HepG2 (cell line): ENCODE data around the gene RBP3.

Experiments used
- ARHGAP35 ChIP-seq: sonication (generic); formaldehyde crosslinking; IDR thresholded peaks from 2 replicates; pipeline ENCODE4 v1.9.0; 2022; ENCODE audit warnings: mild to moderate bottlenecking, inconsistent platforms, moderate library complexity, missing genetic modification reagents, borderline replicate concordance
- EZH2 ChIP-seq: conservative IDR thresholded peaks from 2 replicates; pipeline ENCODE4 v1.6.1; 2012; ENCODE audit warnings: mild to moderate bottlenecking, low read depth, low read length, moderate library complexity
- JUND ChIP-seq: sonication (generic); formaldehyde crosslinking; IDR thresholded peaks from 2 replicates; pipeline ENCODE4 v1.8.0; 2022; ENCODE audit warnings: mild to moderate bottlenecking, missing genetic modification reagents
- POLR2AphosphoS5 ChIP-seq: IDR thresholded peaks from 2 replicates; pipeline ENCODE4 v1.6.1; 2012; ENCODE audit warnings: low read depth, low read length
- SNRNP70 ChIP-seq: fragments of 200-400 bp; formaldehyde crosslinking; IDR thresholded peaks from 2 replicates; pipeline ENCODE4 v1.6.1; 2017; ENCODE audit warnings: mild to moderate bottlenecking, low read depth, low read length, moderate library complexity
- ZNF431 ChIP-seq: sonication (generic); formaldehyde crosslinking; IDR thresholded peaks from 2 replicates; pipeline ENCODE4 v1.9.0; 2022; ENCODE audit warnings: missing genetic modification reagents, low read depth, mild to moderate bottlenecking, borderline replicate concordance
- ZNF577 ChIP-seq: sonication (generic); formaldehyde crosslinking; IDR thresholded peaks from 2 replicates; pipeline ENCODE4 v1.4.0; 2020; ENCODE audit warnings: mild to moderate bottlenecking, low read depth, missing genetic modification reagents, borderline replicate concordance
- TF ChIP-seq, protein P1 (sequence below): IDR thresholded peaks from 2 replicates; pipeline ENCODE4 v1.6.1; 2016; ENCODE audit warnings: low read depth, borderline replicate concordance
- TF ChIP-seq, protein P2 (sequence below): sonication (generic); formaldehyde crosslinking; IDR thresholded peaks from 2 replicates; pipeline ENCODE4 v1.4.0; 2020; ENCODE audit warnings: missing genetic modification reagents

- TF ChIP-seq SNRNP70, result no peak
- TF ChIP-seq ARHGAP35 (CRISPR knock-in tag), result no peak
- TF ChIP-seq EZH2, result no peak
- no peak for TF ChIP-seq JUND (CRISPR knock-in tag)
- no peak for TF ChIP-seq ZNF431 (CRISPR knock-in tag)
- TF ChIP-seq, protein P1, sequence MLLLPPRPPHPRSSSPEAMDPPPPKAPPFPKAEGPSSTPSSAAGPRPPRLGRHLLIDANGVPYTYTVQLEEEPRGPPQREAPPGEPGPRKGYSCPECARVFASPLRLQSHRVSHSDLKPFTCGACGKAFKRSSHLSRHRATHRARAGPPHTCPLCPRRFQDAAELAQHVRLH (CRISPR knock-in tag), result no peak
- TF ChIP-seq POLR2AphosphoS5, result no peak
- no peak for TF ChIP-seq ZNF577 (CRISPR knock-in tag)
- TF ChIP-seq, protein P2, sequence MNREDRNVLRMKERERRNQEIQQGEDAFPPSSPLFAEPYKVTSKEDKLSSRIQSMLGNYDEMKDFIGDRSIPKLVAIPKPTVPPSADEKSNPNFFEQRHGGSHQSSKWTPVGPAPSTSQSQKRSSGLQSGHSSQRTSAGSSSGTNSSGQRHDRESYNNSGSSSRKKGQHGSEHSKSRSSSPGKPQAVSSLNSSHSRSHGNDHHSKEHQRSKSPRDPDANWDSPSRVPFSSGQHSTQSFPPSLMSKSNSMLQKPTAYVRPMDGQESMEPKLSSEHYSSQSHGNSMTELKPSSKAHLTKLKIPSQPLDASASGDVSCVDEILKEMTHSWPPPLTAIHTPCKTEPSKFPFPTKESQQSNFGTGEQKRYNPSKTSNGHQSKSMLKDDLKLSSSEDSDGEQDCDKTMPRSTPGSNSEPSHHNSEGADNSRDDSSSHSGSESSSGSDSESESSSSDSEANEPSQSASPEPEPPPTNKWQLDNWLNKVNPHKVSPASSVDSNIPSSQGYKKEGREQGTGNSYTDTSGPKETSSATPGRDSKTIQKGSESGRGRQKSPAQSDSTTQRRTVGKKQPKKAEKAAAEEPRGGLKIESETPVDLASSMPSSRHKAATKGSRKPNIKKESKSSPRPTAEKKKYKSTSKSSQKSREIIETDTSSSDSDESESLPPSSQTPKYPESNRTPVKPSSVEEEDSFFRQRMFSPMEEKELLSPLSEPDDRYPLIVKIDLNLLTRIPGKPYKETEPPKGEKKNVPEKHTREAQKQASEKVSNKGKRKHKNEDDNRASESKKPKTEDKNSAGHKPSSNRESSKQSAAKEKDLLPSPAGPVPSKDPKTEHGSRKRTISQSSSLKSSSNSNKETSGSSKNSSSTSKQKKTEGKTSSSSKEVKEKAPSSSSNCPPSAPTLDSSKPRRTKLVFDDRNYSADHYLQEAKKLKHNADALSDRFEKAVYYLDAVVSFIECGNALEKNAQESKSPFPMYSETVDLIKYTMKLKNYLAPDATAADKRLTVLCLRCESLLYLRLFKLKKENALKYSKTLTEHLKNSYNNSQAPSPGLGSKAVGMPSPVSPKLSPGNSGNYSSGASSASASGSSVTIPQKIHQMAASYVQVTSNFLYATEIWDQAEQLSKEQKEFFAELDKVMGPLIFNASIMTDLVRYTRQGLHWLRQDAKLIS (CRISPR knock-in tag), result no peak
Observed at GRCh38 chr10:47367646-47368045, 19.5 kb downstream of the RBP3 start.
